ENCODE results near the gene SKIC2. TPM values are rescaled to one million over a fixed set of nuclear protein-coding genes. Genes with fewer than 3 reads are reported as not detected.
A peak's percentile ranks its signal among the peaks of the same experiment; 100 is the strongest.

The SKIC2 gene
- total and polyA plus RNA-seq, 2 of the 8 experiments (the other 6 are each of a cell fraction or from before 2014, with no cell fraction given) = 42.1 to 59.7 TPM

- TF ChIP-seq POLR2A (IDR thresholded peaks at IDR 0.05; ENCODE audit: control extremely low read depth in 1 of 2, low read depth in 2 of 2, low read length in 2 of 2) (peak in 1 of 2 experiments; percentile 75; a peak in 2 of 3 replicates), EGR1 (IDR thresholded peaks at IDR 0.05; ENCODE audit: borderline replicate concordance, low read depth, low read length) (peak; percentile 95), MAFK (IDR thresholded peaks at IDR 0.05; ENCODE audit: low read depth, low read length) (no peak), SUZ12 (IDR thresholded peaks at IDR 0.05; ENCODE audit: low read length) (no peak), NANOG (IDR thresholded peaks at IDR 0.05; ENCODE audit: insufficient read depth, low read depth, low read length, poor library complexity, severe bottlenecking) (no peak), CHD7 (IDR thresholded peaks at IDR 0.05; ENCODE audit: insufficient replicate concordance, low read length) (no peak), ZNF274 (IDR thresholded peaks at IDR 0.05; ENCODE audit: borderline replicate concordance, extremely low read depth, low read length) (no peak), TAF1 (IDR thresholded peaks at IDR 0.05; ENCODE audit: low read depth, low read length) (peak; percentile 76), YY1 (IDR thresholded peaks at IDR 0.05; ENCODE audit: low read depth, low read length) (0 out of 2 replicates have a peak, but pooled peaks have one; percentile 73), ASH2L (IDR thresholded peaks at IDR 0.05; ENCODE audit: low read length) (peak; percentile 85)
Observed at GRCh38 chr6:31958741-31959739, at the start of gene SKIC2, which contains the start of gene NELFE (continued).
